H1 (cell line): ENCODE results near the gene HMCN2. TPM values are rescaled to one million over a fixed set of nuclear protein-coding genes. Genes with fewer than 3 reads are reported as not detected.
A peak's percentile ranks its signal among the peaks of the same experiment; 100 is the strongest.

Experiments
- CTCF ChIA-PET: fragments of 300-600 bp; sonication (Branson Sonifier 250); formaldehyde crosslinking; loops from one replicate; lab custom pipeline; 2021; ENCODE audit not compliant: partially characterized antibody; lab: Charles Lee
- POLR2A ChIA-PET: fragments of 300-600 bp; sonication (Branson Sonifier 250); formaldehyde crosslinking; loops from one replicate; lab custom pipeline; 2021; ENCODE audit warnings: inconsistent platforms; ENCODE audit not compliant: partially characterized antibody; lab: Charles Lee
- DNase-seq, 2 experiments: peaks; one replicate each; pipeline versions ENCODE4 v3.0.0 to v3.0.0-alpha.2; 2010 to 2022; ENCODE audit warnings: low spot score in 2 of 2, low read depth in 1 of 2, mixed read lengths in 1 of 2
- FAIRE-seq: peaks from 2 replicates; lab custom pipeline; 2011; peaks lifted over from hg19 to GRCh38; lab: Jason Lieb, UNC
- H2AFZ ChIP-seq: 2 replicates; pipeline ENCODE4 v1.8.1; 2012; ENCODE audit warnings: low read length, inconsistent platforms
- H2AK5ac ChIP-seq: 2 replicates; pipeline ENCODE4 v1.6.1; 2013; ENCODE audit warnings: low read depth, low read length
- H2BK120ac ChIP-seq: replicated peaks from 2 replicates; pipeline ENCODE3; 2013; ENCODE audit warnings: low read depth, low read length, inconsistent platforms
- H2BK12ac ChIP-seq: 2 replicates; pipeline ENCODE4 v1.6.1; 2013; ENCODE audit warnings: low read depth, low read length
- H2BK15ac ChIP-seq: 2 replicates; pipeline ENCODE4 v1.6.1; 2013; ENCODE audit warnings: low read length
- H2BK20ac ChIP-seq: 2 replicates; pipeline ENCODE4 v1.6.1; 2013; ENCODE audit warnings: low read length
- H2BK5ac ChIP-seq: 2 replicates; pipeline ENCODE4 v1.6.1; 2013; ENCODE audit warnings: low read depth, low read length
- H3K14ac ChIP-seq: 2 replicates; pipeline ENCODE4 v1.6.1; 2013; ENCODE audit warnings: inconsistent platforms; ENCODE audit not compliant: insufficient read length
- H3K18ac ChIP-seq: 2 replicates; pipeline ENCODE4 v1.6.1; 2013; ENCODE audit warnings: low read length; ENCODE audit errors: extremely low read depth
- H3K23ac ChIP-seq: 2 replicates; pipeline ENCODE4 v1.6.1; 2013; ENCODE audit warnings: inconsistent platforms; ENCODE audit not compliant: insufficient read length
- H3K23me2 ChIP-seq: 2 replicates; pipeline ENCODE4 v1.6.1; 2013; ENCODE audit warnings: low read depth, low read length
- H3K27ac ChIP-seq: 2 replicates; pipeline ENCODE4 v1.6.1; 2011; ENCODE audit warnings: low read depth, low read length, inconsistent platforms
- H3K27me3 ChIP-seq, 4 experiments: replicated peaks in 1 of 4; 1 replicate in 1 of 4; 2 replicates in 3 of 4; pipeline versions ENCODE4 v1.6.1 to v1.8.1; 2011 to 2013; ENCODE audit warnings: low read length in 3 of 4, mild to moderate bottlenecking in 3 of 4, inconsistent platforms in 2 of 4, mixed read lengths in 2 of 4, moderate library complexity in 1 of 4; ENCODE audit not compliant: control insufficient read depth in 3 of 4, insufficient read depth in 3 of 4; ENCODE audit errors: extremely low read depth in 1 of 4
- H3K36me3 ChIP-seq, 4 experiments: 2 replicates each; pipeline versions ENCODE4 v1.6.1 to v1.8.1; 2011 to 2013; ENCODE audit warnings: mild to moderate bottlenecking in 4 of 4, low read length in 3 of 4, moderate library complexity in 2 of 4, control low read depth in 1 of 4, inconsistent platforms in 1 of 4; ENCODE audit not compliant: insufficient read depth in 4 of 4, control insufficient read depth in 2 of 4
- H3K4ac ChIP-seq: replicated peaks from 2 replicates; pipeline ENCODE3; 2013; ENCODE audit warnings: low read length, low read depth, mixed read lengths, inconsistent platforms; ENCODE audit not compliant: insufficient read length
- H3K4me1 ChIP-seq, 4 experiments: replicated peaks in 1 of 4; 1 replicate in 1 of 4; 2 replicates in 3 of 4; pipeline versions ENCODE4 v1.6.1 to v1.8.1; 2011 to 2013; ENCODE audit warnings: low read length in 3 of 4, inconsistent platforms in 2 of 4, mixed read lengths in 1 of 4; ENCODE audit not compliant: insufficient read depth in 4 of 4, control insufficient read depth in 3 of 4
- H3K4me2 ChIP-seq, 2 experiments: 2 replicates each; pipeline versions ENCODE4 v1.6.1 to v1.8.1; 2011 to 2013; ENCODE audit warnings: low read depth in 2 of 2, low read length in 2 of 2, control low read depth in 1 of 2, inconsistent platforms in 1 of 2, mild to moderate bottlenecking in 1 of 2; ENCODE audit not compliant: insufficient read depth in 1 of 2
- H3K4me3 ChIP-seq, 4 experiments: fragments of 200-600, 300-600 bp in 1 of 4; sonication (generic), shearing (Covaris generic), sonication (Bioruptor Twin) in 1 of 4; 2 replicates each; pipeline versions ENCODE4 v1.5.1 to v1.8.1; 2011 to 2016; ENCODE audit warnings: low read length in 4 of 4, low read depth in 3 of 4, control low read depth in 2 of 4, inconsistent platforms in 2 of 4, mild to moderate bottlenecking in 2 of 4, mixed read lengths in 1 of 4, moderate library complexity in 1 of 4; ENCODE audit not compliant: insufficient read depth in 2 of 4; ENCODE audit errors: extremely low read depth in 1 of 4
- H3K56ac ChIP-seq: replicated peaks from 2 replicates; pipeline ENCODE3; 2013; ENCODE audit warnings: low read depth, mild to moderate bottlenecking, mixed read lengths, low read length, inconsistent platforms; ENCODE audit not compliant: insufficient read length
- H3K79me1 ChIP-seq: 2 replicates; pipeline ENCODE4 v1.6.1; 2013; ENCODE audit warnings: low read depth, low read length, control low read depth
- H3K79me2 ChIP-seq, 2 experiments: 2 replicates each; pipeline versions ENCODE4 v1.6.1 to v1.8.1; 2012 to 2013; ENCODE audit warnings: low read length in 2 of 2, mild to moderate bottlenecking in 2 of 2, inconsistent platforms in 1 of 2; ENCODE audit not compliant: insufficient read depth in 2 of 2, control insufficient read depth in 1 of 2
- H3K9ac ChIP-seq, 4 experiments: replicated peaks in 1 of 4; 1 replicate in 1 of 4; 2 replicates in 3 of 4; pipeline versions ENCODE4 v1.6.1 to v1.8.1; 2011 to 2013; ENCODE audit warnings: low read depth in 3 of 4, low read length in 3 of 4, control low read depth in 2 of 4, mild to moderate bottlenecking in 2 of 4, moderate library complexity in 2 of 4, inconsistent platforms in 1 of 4; ENCODE audit errors: extremely low read depth in 1 of 4
- H3K9me3 ChIP-seq, 2 experiments: 2 replicates each; pipeline versions ENCODE4 v1.6.1 to v1.8.1; 2012 to 2013; ENCODE audit warnings: mild to moderate bottlenecking in 2 of 2, moderate library complexity in 2 of 2, control low read depth in 1 of 2, inconsistent platforms in 1 of 2, low read depth in 1 of 2, low read length in 1 of 2, mixed read lengths in 1 of 2; ENCODE audit not compliant: insufficient read depth in 2 of 2
- H4K20me1 ChIP-seq, 2 experiments: replicated peaks in 1 of 2; 2 replicates each; pipeline versions ENCODE3 to v1.8.1; 2011 to 2013; ENCODE audit warnings: inconsistent platforms in 2 of 2, low read length in 2 of 2, mild to moderate bottlenecking in 1 of 2; ENCODE audit not compliant: insufficient read depth in 2 of 2, control insufficient read depth in 1 of 2
- H4K5ac ChIP-seq: 2 replicates; pipeline ENCODE4 v1.6.1; 2013; ENCODE audit warnings: low read length, low read depth, mixed read lengths, inconsistent platforms; ENCODE audit not compliant: insufficient read length
- H4K8ac ChIP-seq: 2 replicates; pipeline ENCODE4 v1.8.0; 2013; ENCODE audit warnings: mild to moderate bottlenecking, moderate library complexity, low read length, inconsistent platforms; ENCODE audit not compliant: insufficient read depth; ENCODE audit errors: extremely low read depth
- H4K91ac ChIP-seq: replicated peaks from 2 replicates; pipeline ENCODE3; 2013; ENCODE audit warnings: low read length, mixed read lengths, inconsistent platforms; ENCODE audit not compliant: insufficient read length
- RAD21 ChIP-seq, 2 experiments: IDR thresholded peaks in 1 of 2; conservative IDR thresholded peaks in 1 of 2; 2 replicates each; pipeline ENCODE4 v1.6.1; 2011; ENCODE audit warnings: low read depth in 2 of 2, low read length in 2 of 2, improper control_type of control experiment in 1 of 2, inconsistent platforms in 1 of 2, mild to moderate bottlenecking in 1 of 2, moderate library complexity in 1 of 2
- WGBS, 2 experiments: shearing (Covaris generic) in 1 of 2; methylation state at CpG; one replicate each; pipeline versions ENCODE4 v1.1.6 to v1.1.7; 2013 to 2015; ENCODE audit warnings: low lambda C conversion rate in 2 of 2, mixed read lengths in 2 of 2, inconsistent platforms in 1 of 2, low coverage in 1 of 2, missing lambda C conversion rate in 1 of 2; ENCODE audit not compliant: insufficient replicate concordance in 2 of 2, insufficient coverage in 1 of 2, insufficient read length in 1 of 2; ENCODE audit errors: extremely low coverage in 1 of 2, missing lambda C conversion rate in 1 of 2; 5-methylcytosine and 5-hydroxymethylcytosine counted together
- polyA plus RNA-seq, 7 experiments: library from polyadenylated mRNA; depleted of rRNA in 3 of 7; stranded (reverse) in 5 of 7; unstranded in 2 of 7; fragments of >200 nt in 5 of 7; fragments of 200-250 nt in 2 of 7; gene quantifications; 1 replicate in 5 of 7; 2 replicates in 1 of 7; 4 replicates in 1 of 7; pipeline versions ENCODE4 v1.2.1 to v1.2.3, GENCODE V29; 2011 to 2013; ENCODE audit warnings: missing spikeins in 2 of 7, mixed read lengths in 2 of 7
- total RNA-seq: library from RNA; stranded (reverse); fragmentation: NEBNext Ultra II Directional; extraction: Animal tissue kit (Norgen Biotek cat#: 25700); gene quantifications from 2 replicates; pipeline ENCODE4 v1.2.1, GENCODE V29; 2021
- TF ChIP-seq, protein P1 (sequence below), 3 experiments: IDR thresholded peaks; 1 replicate in 2 of 3; 2 replicates in 1 of 3; pipeline versions ENCODE4 v1.5.1 to v1.6.1; 2011; ENCODE audit warnings: low read length in 3 of 3, mild to moderate bottlenecking in 3 of 3, inconsistent platforms in 2 of 3, low read depth in 1 of 3, moderate library complexity in 1 of 3; ENCODE audit not compliant: insufficient read depth in 1 of 3; ENCODE audit errors: control extremely low read depth in 1 of 3
- TF ChIP-seq, protein P2 (sequence below): IDR thresholded peaks from 2 replicates; pipeline ENCODE4 v1.6.1; 2011; ENCODE audit warnings: low read depth, mild to moderate bottlenecking, low read length; ENCODE audit not compliant: insufficient read depth

Gene HMCN2
- total and polyA plus RNA-seq, 2 of the 8 experiments (the other 6 are each of a cell fraction or from before 2014, with no cell fraction given): 5.0 to 9.1 TPM

DNA sequence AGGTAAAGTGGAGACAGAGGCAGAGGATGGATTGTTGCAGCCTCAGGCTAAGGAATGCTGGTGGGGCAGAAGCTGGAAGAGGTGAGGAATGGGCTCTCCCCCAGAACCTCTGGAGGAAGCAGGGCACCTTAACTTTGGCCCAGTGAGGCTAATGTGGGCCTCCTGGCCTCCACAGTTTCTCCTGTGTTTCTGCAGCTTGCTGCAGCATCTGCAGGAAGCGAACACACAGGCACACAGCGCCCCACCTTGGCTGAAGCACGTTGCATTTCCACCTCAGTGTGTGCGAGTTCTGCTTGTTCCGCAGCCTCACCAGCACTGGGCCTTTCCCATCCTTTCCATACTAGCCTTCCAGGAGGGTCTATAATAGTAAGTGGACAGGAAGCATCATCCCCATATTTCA, 152.0 kb downstream of the HMCN2 start:
- TF ChIP-seq, protein P1, sequence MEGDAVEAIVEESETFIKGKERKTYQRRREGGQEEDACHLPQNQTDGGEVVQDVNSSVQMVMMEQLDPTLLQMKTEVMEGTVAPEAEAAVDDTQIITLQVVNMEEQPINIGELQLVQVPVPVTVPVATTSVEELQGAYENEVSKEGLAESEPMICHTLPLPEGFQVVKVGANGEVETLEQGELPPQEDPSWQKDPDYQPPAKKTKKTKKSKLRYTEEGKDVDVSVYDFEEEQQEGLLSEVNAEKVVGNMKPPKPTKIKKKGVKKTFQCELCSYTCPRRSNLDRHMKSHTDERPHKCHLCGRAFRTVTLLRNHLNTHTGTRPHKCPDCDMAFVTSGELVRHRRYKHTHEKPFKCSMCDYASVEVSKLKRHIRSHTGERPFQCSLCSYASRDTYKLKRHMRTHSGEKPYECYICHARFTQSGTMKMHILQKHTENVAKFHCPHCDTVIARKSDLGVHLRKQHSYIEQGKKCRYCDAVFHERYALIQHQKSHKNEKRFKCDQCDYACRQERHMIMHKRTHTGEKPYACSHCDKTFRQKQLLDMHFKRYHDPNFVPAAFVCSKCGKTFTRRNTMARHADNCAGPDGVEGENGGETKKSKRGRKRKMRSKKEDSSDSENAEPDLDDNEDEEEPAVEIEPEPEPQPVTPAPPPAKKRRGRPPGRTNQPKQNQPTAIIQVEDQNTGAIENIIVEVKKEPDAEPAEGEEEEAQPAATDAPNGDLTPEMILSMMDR (IDR thresholded peaks at IDR 0.05; ENCODE audit: control extremely low read depth in 1 of 3, insufficient read depth in 1 of 3, low read depth in 1 of 3, low read length in 3 of 3): peak; percentile 46 to 76 (median 61)
- TF ChIP-seq, protein P2, sequence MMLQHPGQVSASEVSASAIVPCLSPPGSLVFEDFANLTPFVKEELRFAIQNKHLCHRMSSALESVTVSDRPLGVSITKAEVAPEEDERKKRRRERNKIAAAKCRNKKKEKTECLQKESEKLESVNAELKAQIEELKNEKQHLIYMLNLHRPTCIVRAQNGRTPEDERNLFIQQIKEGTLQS: no peak
- TF ChIP-seq RAD21 (IDR thresholded peaks at IDR 0.05 in 1 of 2, conservative IDR thresholded peaks at IDR 0.05 in 1 of 2; ENCODE audit: low read depth in 2 of 2, low read length in 2 of 2): peak; percentile 63 to 66
- no peak overlapping the region for H3K23ac ChIP-seq

More for the DNA sequence above, 152.0 kb downstream of the HMCN2 start:
- H3K4me1 ChIP-seq: peaks cover 6 to 15% (median 9%) of the 10 kb centered on the region in 4 experiments; a peak in 6 of 7 replicates
- no peak overlapping the region for H2BK15ac ChIP-seq
- no peak overlapping the region for H2BK120ac ChIP-seq
- peaks cover 0 to 2% of the 10 kb centered on the region in 2 experiments; a peak in 1 of 4 replicates for H3K9me3 ChIP-seq
- H2BK20ac ChIP-seq: no peak overlapping the region
- no peaks in the 10 kb centered on the region; a peak in 1 of 7 replicates for H3K27me3 ChIP-seq
- no peak overlapping the region for H3K4me3 ChIP-seq
- WGBS, 2 experiments: 83% methylated on average over 5 of the region's 5 CpGs; no CpG with 5 or more reads in 1 of the 2 experiments
- H3K4me2 ChIP-seq: no peak overlapping the region
- no peak overlapping the region for H2BK12ac ChIP-seq
- no peak for FAIRE-seq
- peak in 1 of 2 experiments; percentile 60 for DNase-seq
- H3K23me2 ChIP-seq: no peaks in the 10 kb centered on the region
- H4K8ac ChIP-seq: no peak overlapping the region
- H3K79me2 ChIP-seq: no peaks in the 10 kb centered on the region
- no peak overlapping the region for H3K18ac ChIP-seq
- ChIA-PET CTCF (interaction anchor here (0.9 to 1.5 kb wide), 2 partner anchors 14 to 18 kb away, joined by 3 to 5 read pairs; no protein-coding TSS in a partner anchor), POLR2A (interaction anchor here (1.2 kb wide), 1 partner anchor 30 kb away, joined by 5 read pairs; no protein-coding TSS in a partner anchor)
- H4K91ac ChIP-seq: no peak overlapping the region
- no peak overlapping the region for H3K9ac ChIP-seq
- no peaks in the 10 kb centered on the region for H3K79me1 ChIP-seq
- H3K36me3 ChIP-seq: no peaks in the 10 kb centered on the region
- H3K14ac ChIP-seq: no peak overlapping the region
- no peaks in the 10 kb centered on the region for H4K20me1 ChIP-seq
- no peak overlapping the region for H2AFZ ChIP-seq
- peak overlapping the region; percentile 91; the same call in 1 of the 2 replicates for H2AK5ac ChIP-seq
- H3K4ac ChIP-seq: no peak overlapping the region
- no peak overlapping the region for H3K27ac ChIP-seq
- H3K56ac ChIP-seq: no peak overlapping the region
- no peak overlapping the region for H2BK5ac ChIP-seq
- no peak overlapping the region for H4K5ac ChIP-seq
